Astrocyte (in vitro differentiated cells and primary cell): Measurements from ENCODE around the gene WFDC9.

Source experiments
- EZH2 ChIP-seq: IDR thresholded peaks from 2 replicates; pipeline ENCODE4 v1.6.1; 2012; ENCODE audit warnings: mild to moderate bottlenecking, low read length, inconsistent platforms; ENCODE audit not compliant: insufficient read depth
- TF ChIP-seq, protein P1 (sequence below): IDR thresholded peaks from 2 replicates; pipeline ENCODE4 v1.5.1; 2011; ENCODE audit warnings: low read depth, mild to moderate bottlenecking, inconsistent platforms, low read length, moderate library complexity; ENCODE audit not compliant: insufficient read depth

DNA sequence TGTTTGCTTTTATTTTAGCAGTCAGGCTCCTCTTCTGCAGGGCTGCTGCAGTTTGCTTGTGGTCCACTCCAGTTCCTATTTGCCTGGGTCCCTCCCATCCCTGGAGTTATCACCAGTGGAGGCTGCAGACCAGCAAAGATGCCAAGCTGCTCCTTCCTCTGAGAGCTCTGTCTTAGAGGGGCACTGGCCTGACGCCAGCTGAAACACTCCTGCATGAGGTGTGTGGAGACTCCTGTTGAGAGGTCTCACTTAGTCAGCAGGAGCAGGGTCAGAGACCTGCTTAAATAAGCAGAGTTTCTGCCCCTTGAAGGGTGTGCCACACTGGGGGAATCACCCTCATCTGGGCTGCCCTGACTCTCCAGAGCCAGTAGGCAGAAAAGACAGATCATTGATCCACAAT, 35.8 kb downstream of the WFDC9 start:
- TF ChIP-seq, protein P1, sequence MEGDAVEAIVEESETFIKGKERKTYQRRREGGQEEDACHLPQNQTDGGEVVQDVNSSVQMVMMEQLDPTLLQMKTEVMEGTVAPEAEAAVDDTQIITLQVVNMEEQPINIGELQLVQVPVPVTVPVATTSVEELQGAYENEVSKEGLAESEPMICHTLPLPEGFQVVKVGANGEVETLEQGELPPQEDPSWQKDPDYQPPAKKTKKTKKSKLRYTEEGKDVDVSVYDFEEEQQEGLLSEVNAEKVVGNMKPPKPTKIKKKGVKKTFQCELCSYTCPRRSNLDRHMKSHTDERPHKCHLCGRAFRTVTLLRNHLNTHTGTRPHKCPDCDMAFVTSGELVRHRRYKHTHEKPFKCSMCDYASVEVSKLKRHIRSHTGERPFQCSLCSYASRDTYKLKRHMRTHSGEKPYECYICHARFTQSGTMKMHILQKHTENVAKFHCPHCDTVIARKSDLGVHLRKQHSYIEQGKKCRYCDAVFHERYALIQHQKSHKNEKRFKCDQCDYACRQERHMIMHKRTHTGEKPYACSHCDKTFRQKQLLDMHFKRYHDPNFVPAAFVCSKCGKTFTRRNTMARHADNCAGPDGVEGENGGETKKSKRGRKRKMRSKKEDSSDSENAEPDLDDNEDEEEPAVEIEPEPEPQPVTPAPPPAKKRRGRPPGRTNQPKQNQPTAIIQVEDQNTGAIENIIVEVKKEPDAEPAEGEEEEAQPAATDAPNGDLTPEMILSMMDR = no peak
- TF ChIP-seq EZH2 = no peak
